Measurements from ENCODE around the gene TPP1. TPM values are rescaled to one million over a fixed set of nuclear protein-coding genes. Genes with fewer than 3 reads are reported as not detected.
A peak's percentile ranks its signal among the peaks of the same experiment; 100 is the strongest.

The TPP1 gene
- 10 to 100 TPM; 44.4 to 71.5 (median 54.9) TPM for total RNA-seq

- 2% methylated on average over 15 of the region's 16 CpGs for WGBS
- peak within 1 kb of the TSS; percentile 86 to 98 (median 92) for H3K27ac ChIP-seq (replicated peaks in 1 of 4)
- H3K4me3 ChIP-seq, result peak within 1 kb of the TSS; percentile 62 to 88 (median 84)
- DNase-seq (ENCODE audit: extremely low spot score), result peak; percentile 100
- TF ChIP-seq CTCF (IDR thresholded peaks at IDR 0.05) (peak in 1 of 3 experiments; percentile 8), EP300 (IDR thresholded peaks at IDR 0.05) (no peak), POLR2A (IDR thresholded peaks at IDR 0.05; ENCODE audit: low read depth) (peak; percentile 34), POLR2AphosphoS5 (IDR thresholded peaks at IDR 0.05) (peak; percentile 96 to 99)
- no peaks in the 10 kb centered on the region for H3K27me3 ChIP-seq
- peaks cover 0 to 49% (median 43%) of the 10 kb centered on the region in 4 donors for H3K36me3 ChIP-seq
- H3K4me1 ChIP-seq, result peaks cover 16 to 30% (median 27%) of the 10 kb centered on the region in 4 donors
- H3K9me3 ChIP-seq, result no peaks in the 10 kb centered on the region
- intact Hi-C loops (cut with DNase I), result no loop called here
Observed at GRCh38 chr11:6619004-6619745, at the start of gene TPP1. Gene TPP1, minus strand, starts transcription at chr11:6619422. Its CDS starts 22 bp downstream, at chr11:6619400.

GRCh38 chr11:6667733-6668374 is 48.6 kb upstream of the TPP1 start:
- 76% methylated on average over 3 of the region's 3 CpGs for WGBS
- DNase-seq (ENCODE audit: extremely low spot score), result no peak
- H3K9me3 ChIP-seq, result no peaks in the 10 kb centered on the region
- peaks cover 0 to 10% (median 0%) of the 10 kb centered on the region in 4 donors for H3K4me1 ChIP-seq
- H3K4me3 ChIP-seq, result no peak overlapping the region
- H3K27me3 ChIP-seq, result no peaks in the 10 kb centered on the region
- TF ChIP-seq CTCF (IDR thresholded peaks at IDR 0.05) (peak; percentile 43 to 62 (median 44)), EP300 (IDR thresholded peaks at IDR 0.05) (no peak), POLR2AphosphoS5 (IDR thresholded peaks at IDR 0.05) (no peak)
- H3K27ac ChIP-seq (replicated peaks in 1 of 4), result no peak overlapping the region
- no peaks in the 10 kb centered on the region for H3K36me3 ChIP-seq
- intact Hi-C loops (cut with DNase I), result no loop called here

- 94% methylated on average over 4 of the region's 4 CpGs for WGBS
- no peak for TF ChIP-seq EP300 (IDR thresholded peaks at IDR 0.05)
- no peak for TF ChIP-seq POLR2A (IDR thresholded peaks at IDR 0.05; ENCODE audit: low read depth)
- TF ChIP-seq CTCF (IDR thresholded peaks at IDR 0.05), result no peak
- TF ChIP-seq POLR2AphosphoS5 (IDR thresholded peaks at IDR 0.05), result no peak
- H3K9me3 ChIP-seq, result no peaks in the 10 kb centered on the region
- H3K4me1 ChIP-seq, result peaks cover 0 to 10% (median 0%) of the 10 kb centered on the region in 4 donors
- no peaks in the 10 kb centered on the region for H3K36me3 ChIP-seq
- DNase-seq (ENCODE audit: extremely low spot score), result no peak
- no peaks in the 10 kb centered on the region for H3K27me3 ChIP-seq
- no peak overlapping the region for H3K27ac ChIP-seq (replicated peaks in 1 of 4)
- intact Hi-C loops (cut with DNase I), result no loop called here
- no peak overlapping the region for H3K4me3 ChIP-seq
Observed at GRCh38 chr11:6666302-6667183, 47.3 kb upstream of the TPP1 start.

GRCh38 chr11:6664551-6664950 is 45.3 kb upstream of the TPP1 start:
- Histone ChIP-seq H3K4me3 (no peak overlapping the region), H3K4me1 (peaks cover 0 to 10% (median 0%) of the 10 kb centered on the region in 4 donors), H3K27ac (replicated peaks in 1 of 4) (no peak overlapping the region), H3K9me3 (no peaks in the 10 kb centered on the region), H3K27me3 (no peaks in the 10 kb centered on the region), H3K36me3 (no peaks in the 10 kb centered on the region)
- 0% methylated on average over 1 of the region's 1 CpG for WGBS
- no peak for TF ChIP-seq POLR2AphosphoS5 (IDR thresholded peaks at IDR 0.05)
- no peak for TF ChIP-seq POLR2A (IDR thresholded peaks at IDR 0.05; ENCODE audit: low read depth)
- TF ChIP-seq CTCF (IDR thresholded peaks at IDR 0.05), result no peak
- no peak for TF ChIP-seq EP300 (IDR thresholded peaks at IDR 0.05)
- intact Hi-C loops (cut with DNase I), result no loop called here
- no peak for DNase-seq (ENCODE audit: extremely low spot score)

Measured in esophagus muscularis mucosa (tissue), 4 donors.